ENCODE data around the gene CLEC3A.
"Not testable (repeated sequence)": the region's sequence is repeated elsewhere in the genome, so short reads cannot be mapped to it uniquely, and the experiment has no call there.

CLEC3A gene

GRCh38 chr16:78034530-78034929 is 12.2 kb downstream of the CLEC3A start:
- no peak for DNase-seq (ENCODE audit: low read depth)

GRCh38 chr16:78035012-78035411 is 12.7 kb downstream of the CLEC3A start:
- no peak for DNase-seq (ENCODE audit: low read depth)

GRCh38 chr16:78040396-78040795 is 18.0 kb downstream of the CLEC3A start:
- DNase-seq (ENCODE audit: low read depth), result no peak

GRCh38 chr16:78045865-78046581 is 23.7 kb downstream of the CLEC3A start:
- peak; percentile 68 for DNase-seq (ENCODE audit: low read depth)

DNA sequence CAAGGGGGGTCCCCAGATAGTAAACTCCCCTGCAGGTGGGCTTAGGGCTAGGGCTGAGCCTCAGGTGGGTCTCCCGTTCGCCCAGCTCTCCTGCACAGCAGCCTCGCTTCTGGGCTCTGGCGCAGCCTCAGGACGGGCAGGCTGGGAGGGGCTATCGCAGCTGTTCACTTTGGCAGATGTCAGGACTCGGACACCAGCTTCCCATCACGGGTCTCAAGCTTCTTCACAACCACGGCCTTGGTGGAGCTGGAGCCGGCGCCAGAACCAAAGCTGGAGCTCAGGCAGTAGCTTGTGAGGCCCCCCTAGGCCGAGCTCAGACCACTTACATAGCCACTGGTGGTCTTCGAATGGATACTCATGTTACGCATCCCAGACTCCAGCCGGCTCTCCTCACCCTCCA is 26.0 kb downstream of the CLEC3A start:
- no peak for DNase-seq (ENCODE audit: low read depth)

DNA sequence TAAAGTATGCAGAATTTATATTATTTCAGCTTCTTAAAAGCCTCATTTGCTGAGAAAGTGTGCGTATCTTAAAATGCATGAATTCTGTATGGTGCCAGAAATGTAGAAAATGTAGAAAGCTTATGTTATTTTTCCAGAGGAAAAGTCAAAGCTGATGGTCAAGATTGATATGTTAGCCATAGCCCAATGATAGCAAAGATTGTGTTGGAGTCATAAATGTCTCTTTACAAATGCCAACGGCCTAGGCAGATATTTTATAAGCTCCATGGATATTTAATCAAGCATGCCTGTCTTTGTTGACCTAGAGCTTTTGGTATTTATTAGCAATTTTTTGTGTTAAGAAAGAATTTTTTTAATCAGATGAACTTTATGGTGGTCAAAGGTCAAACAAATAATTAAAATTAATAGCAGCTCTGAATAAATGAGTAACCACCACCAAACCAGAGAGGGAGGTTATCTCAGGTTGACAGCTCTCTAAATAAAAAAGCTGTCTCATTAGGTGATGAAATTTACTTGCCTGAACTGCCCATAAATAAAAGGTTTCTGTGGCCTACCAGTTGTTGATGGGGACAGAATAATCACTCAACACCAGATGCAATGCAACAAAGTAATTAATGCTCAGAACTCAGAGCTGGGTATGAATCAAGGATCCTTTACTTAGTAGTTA is 28.5 kb downstream of the CLEC3A start:
- DNase-seq (ENCODE audit: low read depth), result no peak

- no peak for DNase-seq (ENCODE audit: low read depth)
Measured at GRCh38 chr16:78057803-78058564, 35.6 kb downstream of the CLEC3A start.

- not testable (repeated sequence) for DNase-seq (ENCODE audit: low read depth)
Measured at GRCh38 chr16:78059806-78060205, 37.5 kb downstream of the CLEC3A start.

- no peak for DNase-seq (ENCODE audit: low read depth)
Measured at GRCh38 chr16:78060295-78060694, 37.9 kb downstream of the CLEC3A start.

GRCh38 chr16:78060809-78061208 is 38.5 kb downstream of the CLEC3A start:
- no peak for DNase-seq (ENCODE audit: low read depth)

DNA sequence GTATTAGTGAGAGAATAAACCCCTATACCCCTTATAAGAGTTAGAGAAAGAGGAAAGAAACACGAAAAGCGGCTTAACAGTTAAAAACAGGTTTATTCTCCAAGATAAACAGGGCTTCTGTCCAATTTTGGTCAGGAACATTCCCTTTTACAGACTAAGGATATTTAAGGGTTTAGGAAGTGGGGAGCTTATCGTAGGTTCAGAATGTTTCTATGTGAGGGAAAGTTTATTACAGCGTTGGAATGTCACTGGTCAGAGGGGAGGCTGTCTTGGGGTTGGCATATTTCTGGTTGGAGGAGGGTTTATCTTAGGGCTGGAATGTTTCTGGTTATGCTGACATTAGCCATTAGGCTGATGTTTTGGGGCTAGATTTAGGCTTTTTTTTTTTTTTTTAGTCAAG is 43.0 kb downstream of the CLEC3A start:
- DNase-seq (ENCODE audit: low read depth), result peak; percentile 1

DNA sequence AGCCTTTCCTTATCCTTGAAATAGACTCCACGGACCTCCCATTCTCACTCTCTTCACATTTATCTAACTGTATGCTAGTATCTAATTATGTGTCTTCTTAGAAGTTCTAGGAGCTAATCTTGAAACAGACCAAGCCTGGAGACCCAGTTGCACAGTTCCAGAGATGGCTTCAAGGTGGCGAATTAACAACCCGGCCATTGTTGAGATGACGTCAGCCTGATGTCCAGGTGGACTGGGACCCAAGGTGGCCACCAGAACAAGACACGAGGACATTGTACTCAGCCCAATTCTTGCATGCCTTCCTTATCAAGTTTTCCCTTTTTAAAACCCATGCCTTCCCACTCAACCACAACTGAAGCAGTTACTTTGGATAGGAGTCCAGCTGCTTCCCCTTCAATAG is 47.6 kb downstream of the CLEC3A start:
- no peak for DNase-seq (ENCODE audit: low read depth)

- DNase-seq (ENCODE audit: low read depth), result no peak
Measured at GRCh38 chr16:78072275-78072674, 49.9 kb downstream of the CLEC3A start.

- DNase-seq (ENCODE audit: low read depth), result no peak
Measured at GRCh38 chr16:78075800-78076199, 53.5 kb downstream of the CLEC3A start.

DNA sequence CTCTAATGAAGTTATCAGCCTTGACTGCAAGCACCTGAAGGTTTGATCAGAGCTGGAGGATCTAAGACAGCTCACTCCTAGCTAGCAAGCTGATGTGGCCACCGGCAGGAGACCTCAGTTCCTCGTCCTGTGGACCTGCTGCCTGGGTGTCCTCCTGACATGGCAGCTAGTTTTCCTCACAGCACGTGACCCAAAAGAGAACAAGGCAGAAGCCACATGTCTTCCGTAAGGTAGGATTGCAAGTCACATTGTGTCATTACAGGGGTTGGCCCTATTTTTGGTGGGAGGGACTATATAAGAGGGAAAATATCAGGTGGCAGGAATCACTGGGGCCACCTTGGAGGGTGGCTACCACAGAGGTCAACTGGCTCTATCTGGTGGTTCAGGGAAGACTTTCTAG is 59.0 kb downstream of the CLEC3A start:
- no peak for DNase-seq (ENCODE audit: low read depth)
